Neural cell (in vitro differentiated cells): Measurements from ENCODE around the gene ZNRF2. TPM values are rescaled to one million over a fixed set of nuclear protein-coding genes. Genes with fewer than 3 reads are reported as not detected.
A peak's percentile ranks its signal among the peaks of the same experiment; 100 is the strongest.

Source experiments
- H2AFZ ChIP-seq: fragments of 200-600, 300-800 bp; sonication (generic), shearing (Covaris generic); 2 replicates; pipeline ENCODE4 v1.6.0; 2014; ENCODE audit warnings: low read depth, mild to moderate bottlenecking, antibody characterized with exemption, low read length, moderate library complexity
- H3F3A ChIP-seq: fragments of 200-600 bp; shearing (Covaris generic); 2 replicates; pipeline ENCODE4 v1.6.1; 2016; ENCODE audit warnings: mild to moderate bottlenecking, moderate library complexity, mixed read lengths, antibody characterized with exemption, low read length; ENCODE audit not compliant: insufficient read depth, poor library complexity, severe bottlenecking
- H3K27ac ChIP-seq: fragments of 200-600, 300-800 bp; sonication (generic), shearing (Covaris generic); 2 replicates; pipeline ENCODE4 v1.5.1; 2014; ENCODE audit warnings: mild to moderate bottlenecking, low read length, moderate library complexity
- H3K27me3 ChIP-seq: fragments of 300-800, 200-600 bp; sonication (generic), shearing (Covaris generic); 2 replicates; pipeline ENCODE4 v1.6.0; 2014; ENCODE audit warnings: mild to moderate bottlenecking, low read depth, low read length, moderate library complexity; ENCODE audit not compliant: insufficient read depth
- H3K36me3 ChIP-seq: fragments of 300-800, 200-600 bp; sonication (generic), shearing (Covaris generic); 2 replicates; pipeline ENCODE4 v1.5.1; 2014; ENCODE audit warnings: mild to moderate bottlenecking, antibody characterized with exemption, low read length, moderate library complexity; ENCODE audit not compliant: insufficient read depth
- H3K4me2 ChIP-seq: fragments of 300-800, 200-600 bp; sonication (generic), shearing (Covaris generic); 2 replicates; pipeline ENCODE4 v1.6.0; 2014; ENCODE audit warnings: mild to moderate bottlenecking, low read length
- H3K4me3 ChIP-seq: fragments of 300-800, 200-600 bp; sonication (generic), shearing (Covaris generic); 2 replicates; pipeline ENCODE4 v1.5.1; 2014; ENCODE audit warnings: mild to moderate bottlenecking, low read length, moderate library complexity
- H3K79me2 ChIP-seq: fragments of 200-600 bp; shearing (Covaris generic); replicated peaks from 2 replicates; pipeline ENCODE4 v1.6.0; 2014; ENCODE audit warnings: mild to moderate bottlenecking, low read length, moderate library complexity; ENCODE audit not compliant: insufficient read depth
- H3K9ac ChIP-seq: fragments of 300-800, 200-600 bp; sonication (generic), shearing (Covaris generic); 2 replicates; pipeline ENCODE4 v1.6.1; 2016; ENCODE audit warnings: mild to moderate bottlenecking, low read length, mixed read lengths
- H3K9me2 ChIP-seq: fragments of 200-600 bp; shearing (Covaris generic); 2 replicates; pipeline ENCODE4 v1.6.1; 2016; ENCODE audit warnings: mild to moderate bottlenecking, low read length, mixed read lengths; ENCODE audit not compliant: insufficient read depth
- H3K9me3 ChIP-seq: fragments of 200-600, 300-800 bp; sonication (generic), shearing (Covaris generic); 2 replicates; pipeline ENCODE4 v1.6.1; 2016; ENCODE audit warnings: mild to moderate bottlenecking, mixed run types, low read length, moderate library complexity, mixed read lengths
- H4K20me1 ChIP-seq: fragments of 200-600 bp; shearing (Covaris generic); 2 replicates; pipeline ENCODE4 v1.6.1; 2016; ENCODE audit warnings: mild to moderate bottlenecking, mixed run types; ENCODE audit not compliant: insufficient read depth
- EP300 ChIP-seq: fragments of 450-650 bp; conservative IDR thresholded peaks from 2 replicates; pipeline ENCODE4 v1.6.1; 2014; ENCODE audit warnings: antibody characterized with exemption, mild to moderate bottlenecking, moderate library complexity; ENCODE audit not compliant: poor library complexity, severe bottlenecking
- EZH2 ChIP-seq: fragments of 200-600, 300-800 bp; shearing (Covaris generic), sonication (generic); IDR thresholded peaks from 2 replicates; pipeline ENCODE4 v1.6.1; 2014; ENCODE audit warnings: antibody characterized with exemption, low read length, borderline replicate concordance, mild to moderate bottlenecking; ENCODE audit not compliant: insufficient read depth, poor library complexity, severe bottlenecking
- MXI1 ChIP-seq: fragments of 450-650 bp; conservative IDR thresholded peaks from 2 replicates; pipeline ENCODE4 v1.6.1; 2014; ENCODE audit warnings: antibody characterized with exemption, mild to moderate bottlenecking; ENCODE audit not compliant: poor library complexity, severe bottlenecking
- POLR2AphosphoS5 ChIP-seq: IDR thresholded peaks from 2 replicates; pipeline ENCODE4 v1.6.1; 2012
- RAD21 ChIP-seq: fragments of 450-650 bp; conservative IDR thresholded peaks from 2 replicates; pipeline ENCODE4 v1.6.1; 2014; ENCODE audit warnings: antibody characterized with exemption, mild to moderate bottlenecking, moderate library complexity
- SMC3 ChIP-seq: fragments of 450-650 bp; conservative IDR thresholded peaks from 2 replicates; pipeline ENCODE4 v1.6.1; 2014; ENCODE audit warnings: antibody characterized with exemption, mild to moderate bottlenecking, moderate library complexity; ENCODE audit not compliant: poor library complexity
- TAF1 ChIP-seq: IDR thresholded peaks from 2 replicates; pipeline ENCODE4 v1.6.1; 2012; ENCODE audit warnings: low read depth
- polyA plus RNA-seq: library from polyadenylated mRNA; depleted of rRNA; stranded (reverse); fragments of >200 nt; gene quantifications from 2 replicates; pipeline ENCODE4 v1.2.3, GENCODE V29; 2014
- TF ChIP-seq, protein P1 (sequence below): fragments of 450-650 bp; IDR thresholded peaks from 2 replicates; pipeline ENCODE4 v1.5.1; 2014; ENCODE audit warnings: antibody characterized with exemption, mild to moderate bottlenecking, moderate library complexity; ENCODE audit not compliant: poor library complexity, severe bottlenecking
- TF ChIP-seq, protein P2 (sequence below): IDR thresholded peaks from 2 replicates; pipeline ENCODE4 v1.6.1; 2012; ENCODE audit warnings: borderline replicate concordance

Gene ZNRF2
- polyA plus RNA-seq, 1 donor from 2014 or later = 12.2 TPM

DNA sequence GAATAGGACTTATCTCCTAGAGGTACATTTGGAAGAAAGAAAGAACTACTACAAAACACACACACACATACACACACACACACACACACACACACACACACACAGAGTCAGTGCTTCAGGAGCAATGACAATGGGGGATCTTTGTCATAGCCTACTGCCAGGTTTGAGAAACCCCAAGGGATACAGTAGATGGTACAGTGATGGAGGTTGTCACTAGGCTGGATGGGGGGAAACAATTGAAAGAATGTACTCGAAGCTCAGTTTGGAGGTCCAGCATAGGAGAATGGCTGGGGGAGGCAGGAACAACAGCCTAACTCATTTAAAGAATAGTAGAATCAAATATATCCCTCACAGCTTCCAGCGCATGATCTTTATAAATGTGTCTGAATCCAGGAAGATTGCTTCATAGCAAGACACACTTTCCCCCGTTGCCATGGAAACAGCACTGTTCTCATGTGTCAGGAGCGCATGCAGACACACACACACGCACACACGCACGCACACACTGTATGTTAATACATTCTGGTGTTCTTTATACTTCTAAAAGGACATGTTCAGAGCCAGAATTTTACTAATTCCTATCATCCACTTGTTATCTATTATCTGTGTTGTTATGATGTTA lies 32.6 kb upstream of the ZNRF2 start:
- no peaks in the 10 kb centered on the region for H3K9me2 ChIP-seq
- no peaks in the 10 kb centered on the region for H3K79me2 ChIP-seq
- H3K9me3 ChIP-seq = no peaks in the 10 kb centered on the region
- no peaks in the 10 kb centered on the region for H3K27me3 ChIP-seq
- TF ChIP-seq, protein P1, sequence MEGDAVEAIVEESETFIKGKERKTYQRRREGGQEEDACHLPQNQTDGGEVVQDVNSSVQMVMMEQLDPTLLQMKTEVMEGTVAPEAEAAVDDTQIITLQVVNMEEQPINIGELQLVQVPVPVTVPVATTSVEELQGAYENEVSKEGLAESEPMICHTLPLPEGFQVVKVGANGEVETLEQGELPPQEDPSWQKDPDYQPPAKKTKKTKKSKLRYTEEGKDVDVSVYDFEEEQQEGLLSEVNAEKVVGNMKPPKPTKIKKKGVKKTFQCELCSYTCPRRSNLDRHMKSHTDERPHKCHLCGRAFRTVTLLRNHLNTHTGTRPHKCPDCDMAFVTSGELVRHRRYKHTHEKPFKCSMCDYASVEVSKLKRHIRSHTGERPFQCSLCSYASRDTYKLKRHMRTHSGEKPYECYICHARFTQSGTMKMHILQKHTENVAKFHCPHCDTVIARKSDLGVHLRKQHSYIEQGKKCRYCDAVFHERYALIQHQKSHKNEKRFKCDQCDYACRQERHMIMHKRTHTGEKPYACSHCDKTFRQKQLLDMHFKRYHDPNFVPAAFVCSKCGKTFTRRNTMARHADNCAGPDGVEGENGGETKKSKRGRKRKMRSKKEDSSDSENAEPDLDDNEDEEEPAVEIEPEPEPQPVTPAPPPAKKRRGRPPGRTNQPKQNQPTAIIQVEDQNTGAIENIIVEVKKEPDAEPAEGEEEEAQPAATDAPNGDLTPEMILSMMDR = no peak
- TF ChIP-seq TAF1 (no peak), EZH2 (no peak), EP300 (peak; percentile 93), POLR2AphosphoS5 (peak; percentile 76), MXI1 (peak; percentile 63), RAD21 (peak; percentile 31), SMC3 (peak; percentile 47)
- TF ChIP-seq, protein P2, sequence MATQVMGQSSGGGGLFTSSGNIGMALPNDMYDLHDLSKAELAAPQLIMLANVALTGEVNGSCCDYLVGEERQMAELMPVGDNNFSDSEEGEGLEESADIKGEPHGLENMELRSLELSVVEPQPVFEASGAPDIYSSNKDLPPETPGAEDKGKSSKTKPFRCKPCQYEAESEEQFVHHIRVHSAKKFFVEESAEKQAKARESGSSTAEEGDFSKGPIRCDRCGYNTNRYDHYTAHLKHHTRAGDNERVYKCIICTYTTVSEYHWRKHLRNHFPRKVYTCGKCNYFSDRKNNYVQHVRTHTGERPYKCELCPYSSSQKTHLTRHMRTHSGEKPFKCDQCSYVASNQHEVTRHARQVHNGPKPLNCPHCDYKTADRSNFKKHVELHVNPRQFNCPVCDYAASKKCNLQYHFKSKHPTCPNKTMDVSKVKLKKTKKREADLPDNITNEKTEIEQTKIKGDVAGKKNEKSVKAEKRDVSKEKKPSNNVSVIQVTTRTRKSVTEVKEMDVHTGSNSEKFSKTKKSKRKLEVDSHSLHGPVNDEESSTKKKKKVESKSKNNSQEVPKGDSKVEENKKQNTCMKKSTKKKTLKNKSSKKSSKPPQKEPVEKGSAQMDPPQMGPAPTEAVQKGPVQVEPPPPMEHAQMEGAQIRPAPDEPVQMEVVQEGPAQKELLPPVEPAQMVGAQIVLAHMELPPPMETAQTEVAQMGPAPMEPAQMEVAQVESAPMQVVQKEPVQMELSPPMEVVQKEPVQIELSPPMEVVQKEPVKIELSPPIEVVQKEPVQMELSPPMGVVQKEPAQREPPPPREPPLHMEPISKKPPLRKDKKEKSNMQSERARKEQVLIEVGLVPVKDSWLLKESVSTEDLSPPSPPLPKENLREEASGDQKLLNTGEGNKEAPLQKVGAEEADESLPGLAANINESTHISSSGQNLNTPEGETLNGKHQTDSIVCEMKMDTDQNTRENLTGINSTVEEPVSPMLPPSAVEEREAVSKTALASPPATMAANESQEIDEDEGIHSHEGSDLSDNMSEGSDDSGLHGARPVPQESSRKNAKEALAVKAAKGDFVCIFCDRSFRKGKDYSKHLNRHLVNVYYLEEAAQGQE = peak; percentile 76
- H3K4me3 ChIP-seq = peak overlapping the region; percentile 50
- peak overlapping the region; percentile 42 for H2AFZ ChIP-seq
- H3K4me2 ChIP-seq = peak overlapping the region; percentile 62
- H3K36me3 ChIP-seq = no peaks in the 10 kb centered on the region
- no peaks in the 10 kb centered on the region for H4K20me1 ChIP-seq
- peak overlapping the region; percentile 59 for H3K9ac ChIP-seq
- no peaks in the 10 kb centered on the region for H3F3A ChIP-seq
- H3K27ac ChIP-seq = peak overlapping the region; percentile 96

DNA sequence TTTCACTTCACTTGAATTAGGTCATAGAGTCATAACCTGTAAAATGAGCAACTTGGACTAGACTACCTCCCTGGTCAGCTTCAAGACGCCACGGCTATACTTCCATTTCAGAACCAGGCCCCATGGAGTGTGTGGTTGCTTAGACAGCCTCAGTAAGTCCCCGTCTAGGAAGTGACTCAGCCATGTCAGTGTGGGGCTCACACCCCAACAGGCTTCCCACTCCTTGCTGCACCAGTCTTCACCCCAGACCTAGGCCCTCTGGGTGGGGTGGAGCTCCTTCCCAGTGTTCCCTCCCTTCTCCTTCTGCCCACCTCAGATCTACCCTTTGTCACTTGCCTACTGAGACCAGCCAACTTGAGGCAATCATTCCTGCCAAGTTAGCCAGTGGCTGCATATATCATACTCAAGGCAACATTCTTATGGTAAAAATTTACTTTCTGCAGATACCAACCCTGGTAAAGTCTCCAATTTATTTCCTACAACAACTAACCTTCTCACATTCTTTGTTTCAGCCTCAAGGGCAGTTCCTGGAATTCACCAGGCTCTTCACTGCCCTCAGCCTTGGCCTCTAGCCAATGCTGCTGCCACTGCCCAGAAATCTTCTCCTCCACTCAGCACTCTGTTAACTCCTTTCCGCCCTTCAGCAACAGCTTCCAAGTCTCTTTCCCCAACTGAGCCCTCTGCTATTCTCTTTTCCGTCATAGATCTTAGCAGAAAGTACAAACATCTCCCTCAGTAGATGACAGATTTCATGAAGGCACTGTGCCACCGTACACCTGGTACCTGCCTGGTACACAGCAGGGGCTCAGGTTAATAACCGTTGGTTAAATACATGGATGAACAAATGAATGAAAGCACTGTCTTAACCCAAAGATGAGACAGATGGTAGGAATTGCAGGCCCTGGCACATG lies 31.3 kb upstream of the ZNRF2 start:
- no peaks in the 10 kb centered on the region for H4K20me1 ChIP-seq
- H3K9ac ChIP-seq = peak overlapping the region; percentile 59
- H3K27ac ChIP-seq = peak overlapping the region; percentile 96
- no peaks in the 10 kb centered on the region for H3K27me3 ChIP-seq
- TF ChIP-seq, protein P2 = no peak
- TF ChIP-seq, protein P1 = no peak
- TF ChIP-seq POLR2AphosphoS5 = no peak
- no peak for TF ChIP-seq MXI1
- no peak for TF ChIP-seq RAD21
- TF ChIP-seq EZH2 = no peak
- TF ChIP-seq TAF1 = no peak
- no peak for TF ChIP-seq EP300
- TF ChIP-seq SMC3 = no peak
- no peak overlapping the region for H3K4me2 ChIP-seq
- no peaks in the 10 kb centered on the region for H3K36me3 ChIP-seq
- H3K9me3 ChIP-seq = no peaks in the 10 kb centered on the region
- H2AFZ ChIP-seq = no peak overlapping the region
- H3F3A ChIP-seq = no peaks in the 10 kb centered on the region
- H3K9me2 ChIP-seq = no peaks in the 10 kb centered on the region
- no peaks in the 10 kb centered on the region for H3K79me2 ChIP-seq
- no peak overlapping the region for H3K4me3 ChIP-seq
